ENCODE measurements around the gene ZNF254. TPM values are rescaled to one million over a fixed set of nuclear protein-coding genes. Genes with fewer than 3 reads are reported as not detected.

Gene ZNF254
- polyA plus RNA-seq, 1 of the 3 experiments (the other 2 are of a cell fraction), result 3.1 TPM

- Histone ChIP-seq H3K27me3 (ENCODE audit: insufficient read depth) (no peaks in the 10 kb centered on the region), H3F3A (replicated peaks; ENCODE audit: insufficient read depth) (no peaks in the 10 kb centered on the region), H3K4me1 (ENCODE audit: control insufficient read depth in 1 of 2, insufficient read depth in 2 of 2, low read depth in 1 of 2, low read length in 1 of 2) (no peaks in the 10 kb centered on the region), H4K20me1 (ENCODE audit: insufficient read depth) (no peaks in the 10 kb centered on the region), H3K9me3 (no peaks in the 10 kb centered on the region), H3K4me3 (ENCODE audit: low read depth in 2 of 2, low read length in 1 of 2) (no peak overlapping the region), H2AFZ (ENCODE audit: low read depth) (no peak overlapping the region), H3K36me3 (replicated peaks in 1 of 2; ENCODE audit: control insufficient read depth in 1 of 2, insufficient read depth in 2 of 2, low read length in 1 of 2) (peaks cover 0 to 4% of the 10 kb centered on the region in 2 experiments), H3K9ac (no peak overlapping the region), H3K4me2 (no peak overlapping the region), H3K27ac (ENCODE audit: low read depth in 2 of 2, low read length in 1 of 2) (no peak overlapping the region), H3K79me2 (ENCODE audit: insufficient read depth) (no peaks in the 10 kb centered on the region), H3K9me2 (no peaks in the 10 kb centered on the region)
- no peak for DNase-seq
- TF ChIP-seq YY1 (IDR thresholded peaks at IDR 0.05; ENCODE audit: low read depth) (no peak), TAF1 (IDR thresholded peaks at IDR 0.05; ENCODE audit: borderline replicate concordance, low read depth, low read length) (no peak), CHD2 (IDR thresholded peaks at IDR 0.05; ENCODE audit: low read length, partially characterized antibody) (no peak), NFIC (IDR thresholded peaks at IDR 0.05; ENCODE audit: borderline replicate concordance) (no peak), PBX3 (IDR thresholded peaks at IDR 0.05) (no peak), RAD21 (IDR thresholded peaks at IDR 0.05; ENCODE audit: low read length) (no peak), JUND (IDR thresholded peaks at IDR 0.05) (no peak), USF1 (IDR thresholded peaks at IDR 0.05; ENCODE audit: borderline replicate concordance, low read depth) (no peak), ELF1 (IDR thresholded peaks at IDR 0.05) (no peak), SMC3 (IDR thresholded peaks at IDR 0.05; ENCODE audit: low read depth, low read length) (no peak), GATA2 (CRISPR knock-in tag; IDR thresholded peaks at IDR 0.05) (no peak), SIN3A (IDR thresholded peaks at IDR 0.05; ENCODE audit: borderline replicate concordance, low read depth, low read length) (no peak), FOXM1 (IDR thresholded peaks at IDR 0.05; ENCODE audit: low read depth) (no peak), RCOR1 (IDR thresholded peaks at IDR 0.05; ENCODE audit: low read length) (no peak), POLR2AphosphoS5 (IDR thresholded peaks at IDR 0.05; ENCODE audit: low read depth, low read length) (no peak)
- CTCF ChIA-PET, result no interaction called here
- WGBS (ENCODE audit: low lambda C conversion rate), result 98% methylated on average over 4 of the region's 4 CpGs
- POLR2A ChIA-PET, result no interaction called here
These were observed 5.9 kb upstream of the ZNF254 start for GRCh38 chr19:24081056-24081455.

- ChIA-PET POLR2A (interaction anchor here (1.4 kb wide), 1 partner anchor 11 kb away, joined by 4 read pairs; no protein-coding TSS in a partner anchor), CTCF (no interaction called here)
- no peak for DNase-seq
- Histone ChIP-seq H3K79me2 (ENCODE audit: insufficient read depth) (peaks cover 99% of the 10 kb centered on the region), H4K20me1 (ENCODE audit: insufficient read depth) (peaks cover 21% of the 10 kb centered on the region; the same call in 1 of the 2 replicates), H3K36me3 (replicated peaks in 1 of 2; ENCODE audit: control insufficient read depth in 1 of 2, insufficient read depth in 2 of 2, low read length in 1 of 2) (peaks cover 11 to 80% of the 10 kb centered on the region in 2 experiments), H3F3A (replicated peaks; ENCODE audit: insufficient read depth) (peaks cover 14% of the 10 kb centered on the region), H3K9me2 (no peaks in the 10 kb centered on the region), H2AFZ (ENCODE audit: low read depth) (no peak overlapping the region), H3K4me3 (ENCODE audit: low read depth in 2 of 2, low read length in 1 of 2) (no peak overlapping the region), H3K9me3 (peaks cover 4% of the 10 kb centered on the region; the same call in 1 of the 2 replicates), H3K27ac (ENCODE audit: low read depth in 2 of 2, low read length in 1 of 2) (peak overlapping the region in 1 of 2 experiments; percentile 9; a peak in 1 of 4 replicates), H3K4me2 (no peak overlapping the region), H3K4me1 (ENCODE audit: control insufficient read depth in 1 of 2, insufficient read depth in 2 of 2, low read depth in 1 of 2, low read length in 1 of 2) (peaks cover 0 to 5% of the 10 kb centered on the region in 2 experiments; a peak in 3 of 4 replicates), H3K9ac (no peak overlapping the region), H3K27me3 (ENCODE audit: insufficient read depth) (no peaks in the 10 kb centered on the region)
- 96% methylated on average over 2 of the region's 2 CpGs for WGBS (ENCODE audit: low lambda C conversion rate)
- TF ChIP-seq IRF3 (IDR thresholded peaks at IDR 0.05; ENCODE audit: low read depth, low read length), result no peak
- TF ChIP-seq RXRA (IDR thresholded peaks at IDR 0.05; ENCODE audit: borderline replicate concordance, low read depth), result no peak
- no peak for TF ChIP-seq ELF1 (IDR thresholded peaks at IDR 0.05)
- TF ChIP-seq MAX (IDR thresholded peaks at IDR 0.05; ENCODE audit: low read depth), result no peak
- no peak for TF ChIP-seq GATA2 (CRISPR knock-in tag; IDR thresholded peaks at IDR 0.05)
- TF ChIP-seq EP300 (IDR thresholded peaks at IDR 0.05; ENCODE audit: borderline replicate concordance in 1 of 2, low read depth in 1 of 2, low read length in 1 of 2), result no peak
- TF ChIP-seq USF1 (IDR thresholded peaks at IDR 0.05; ENCODE audit: borderline replicate concordance, low read depth), result no peak
- TF ChIP-seq REST (IDR thresholded peaks at IDR 0.05; ENCODE audit: low read depth, low read length), result no peak
- TF ChIP-seq POLR2AphosphoS5 (IDR thresholded peaks at IDR 0.05; ENCODE audit: low read depth, low read length), result no peak
- TF ChIP-seq NRF1 (IDR thresholded peaks at IDR 0.05; ENCODE audit: low read depth, low read length), result no peak
- TF ChIP-seq GABPA (IDR thresholded peaks at IDR 0.05; ENCODE audit: low read depth), result no peak
- no peak for TF ChIP-seq CHD2 (IDR thresholded peaks at IDR 0.05; ENCODE audit: low read length, partially characterized antibody)
- no peak for TF ChIP-seq JUND (IDR thresholded peaks at IDR 0.05)
These were observed 11.4 kb downstream of the ZNF254 start for GRCh38 chr19:24098359-24098758.

Measured in SK-N-SH (cell line).